ENCODE results near the gene DLGAP1. TPM values are rescaled to one million over a fixed set of nuclear protein-coding genes. Genes with fewer than 3 reads are reported as not detected.

Gene DLGAP1
- total and polyA plus RNA-seq, 2 of the 13 experiments (the other 11 are each of a cell fraction or from before 2014, with no cell fraction given), result 0.01 TPM; not detected in 1

DNA sequence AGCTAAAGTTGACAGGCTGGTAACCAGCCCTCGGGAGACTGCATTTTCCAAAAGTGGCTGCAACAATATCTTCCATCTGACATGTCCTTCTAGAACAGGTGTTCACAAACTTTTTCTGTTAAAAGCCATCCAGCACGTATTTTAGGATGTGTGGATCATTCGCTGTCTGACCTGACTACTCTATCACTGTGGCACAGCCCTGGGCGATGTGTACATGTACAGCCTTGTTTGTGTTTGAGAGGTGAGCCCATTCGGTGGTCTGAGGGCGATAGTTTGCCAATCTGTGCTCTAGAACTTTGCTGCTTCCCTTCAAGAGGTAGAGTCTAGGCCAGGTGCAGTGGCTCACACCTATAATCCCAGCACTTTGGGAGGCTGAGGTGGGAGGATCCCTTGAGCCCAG, 839.0 kb downstream of the DLGAP1 start (continued):
- TF ChIP-seq, protein P1, sequence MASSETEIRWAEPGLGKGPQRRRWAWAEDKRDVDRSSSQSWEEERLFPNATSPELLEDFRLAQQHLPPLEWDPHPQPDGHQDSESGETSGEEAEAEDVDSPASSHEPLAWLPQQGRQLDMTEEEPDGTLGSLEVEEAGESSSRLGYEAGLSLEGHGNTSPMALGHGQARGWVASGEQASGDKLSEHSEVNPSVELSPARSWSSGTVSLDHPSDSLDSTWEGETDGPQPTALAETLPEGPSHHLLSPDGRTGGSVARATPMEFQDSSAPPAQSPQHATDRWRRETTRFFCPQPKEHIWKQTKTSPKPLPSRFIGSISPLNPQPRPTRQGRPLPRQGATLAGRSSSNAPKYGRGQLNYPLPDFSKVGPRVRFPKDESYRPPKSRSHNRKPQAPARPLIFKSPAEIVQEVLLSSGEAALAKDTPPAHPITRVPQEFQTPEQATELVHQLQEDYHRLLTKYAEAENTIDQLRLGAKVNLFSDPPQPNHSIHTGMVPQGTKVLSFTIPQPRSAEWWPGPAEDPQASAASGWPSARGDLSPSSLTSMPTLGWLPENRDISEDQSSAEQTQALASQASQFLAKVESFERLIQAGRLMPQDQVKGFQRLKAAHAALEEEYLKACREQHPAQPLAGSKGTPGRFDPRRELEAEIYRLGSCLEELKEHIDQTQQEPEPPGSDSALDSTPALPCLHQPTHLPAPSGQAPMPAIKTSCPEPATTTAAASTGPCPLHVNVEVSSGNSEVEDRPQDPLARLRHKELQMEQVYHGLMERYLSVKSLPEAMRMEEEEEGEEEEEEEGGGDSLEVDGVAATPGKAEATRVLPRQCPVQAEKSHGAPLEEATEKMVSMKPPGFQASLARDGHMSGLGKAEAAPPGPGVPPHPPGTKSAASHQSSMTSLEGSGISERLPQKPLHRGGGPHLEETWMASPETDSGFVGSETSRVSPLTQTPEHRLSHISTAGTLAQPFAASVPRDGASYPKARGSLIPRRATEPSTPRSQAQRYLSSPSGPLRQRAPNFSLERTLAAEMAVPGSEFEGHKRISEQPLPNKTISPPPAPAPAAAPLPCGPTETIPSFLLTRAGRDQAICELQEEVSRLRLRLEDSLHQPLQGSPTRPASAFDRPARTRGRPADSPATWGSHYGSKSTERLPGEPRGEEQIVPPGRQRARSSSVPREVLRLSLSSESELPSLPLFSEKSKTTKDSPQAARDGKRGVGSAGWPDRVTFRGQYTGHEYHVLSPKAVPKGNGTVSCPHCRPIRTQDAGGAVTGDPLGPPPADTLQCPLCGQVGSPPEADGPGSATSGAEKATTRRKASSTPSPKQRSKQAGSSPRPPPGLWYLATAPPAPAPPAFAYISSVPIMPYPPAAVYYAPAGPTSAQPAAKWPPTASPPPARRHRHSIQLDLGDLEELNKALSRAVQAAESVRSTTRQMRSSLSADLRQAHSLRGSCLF (CRISPR knock-in tag; IDR thresholded peaks at IDR 0.05; ENCODE audit: borderline replicate concordance), result no peak
- no peak for TF ChIP-seq ZNF589 (CRISPR knock-in tag; conservative IDR thresholded peaks at IDR 0.05)
- TF ChIP-seq, protein P2, sequence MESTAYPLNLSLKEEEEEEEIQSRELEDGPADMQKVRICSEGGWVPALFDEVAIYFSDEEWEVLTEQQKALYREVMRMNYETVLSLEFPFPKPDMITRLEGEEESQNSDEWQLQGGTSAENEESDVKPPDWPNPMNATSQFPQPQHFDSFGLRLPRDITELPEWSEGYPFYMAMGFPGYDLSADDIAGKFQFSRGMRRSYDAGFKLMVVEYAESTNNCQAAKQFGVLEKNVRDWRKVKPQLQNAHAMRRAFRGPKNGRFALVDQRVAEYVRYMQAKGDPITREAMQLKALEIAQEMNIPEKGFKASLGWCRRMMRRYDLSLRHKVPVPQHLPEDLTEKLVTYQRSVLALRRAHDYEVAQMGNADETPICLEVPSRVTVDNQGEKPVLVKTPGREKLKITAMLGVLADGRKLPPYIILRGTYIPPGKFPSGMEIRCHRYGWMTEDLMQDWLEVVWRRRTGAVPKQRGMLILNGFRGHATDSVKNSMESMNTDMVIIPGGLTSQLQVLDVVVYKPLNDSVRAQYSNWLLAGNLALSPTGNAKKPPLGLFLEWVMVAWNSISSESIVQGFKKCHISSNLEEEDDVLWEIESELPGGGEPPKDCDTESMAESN (CRISPR knock-in tag; conservative IDR thresholded peaks at IDR 0.05), result no peak
- TF ChIP-seq ZNF878 (CRISPR knock-in tag; IDR thresholded peaks at IDR 0.05), result no peak
- no peak for TF ChIP-seq JUND (CRISPR knock-in tag; IDR thresholded peaks at IDR 0.05)
- TF ChIP-seq KDM5A (IDR thresholded peaks at IDR 0.05; ENCODE audit: borderline replicate concordance, low read length), result no peak
- TF ChIP-seq ZNF34 (CRISPR knock-in tag; IDR thresholded peaks at IDR 0.05; ENCODE audit: borderline replicate concordance), result no peak
- TF ChIP-seq, protein P3, sequence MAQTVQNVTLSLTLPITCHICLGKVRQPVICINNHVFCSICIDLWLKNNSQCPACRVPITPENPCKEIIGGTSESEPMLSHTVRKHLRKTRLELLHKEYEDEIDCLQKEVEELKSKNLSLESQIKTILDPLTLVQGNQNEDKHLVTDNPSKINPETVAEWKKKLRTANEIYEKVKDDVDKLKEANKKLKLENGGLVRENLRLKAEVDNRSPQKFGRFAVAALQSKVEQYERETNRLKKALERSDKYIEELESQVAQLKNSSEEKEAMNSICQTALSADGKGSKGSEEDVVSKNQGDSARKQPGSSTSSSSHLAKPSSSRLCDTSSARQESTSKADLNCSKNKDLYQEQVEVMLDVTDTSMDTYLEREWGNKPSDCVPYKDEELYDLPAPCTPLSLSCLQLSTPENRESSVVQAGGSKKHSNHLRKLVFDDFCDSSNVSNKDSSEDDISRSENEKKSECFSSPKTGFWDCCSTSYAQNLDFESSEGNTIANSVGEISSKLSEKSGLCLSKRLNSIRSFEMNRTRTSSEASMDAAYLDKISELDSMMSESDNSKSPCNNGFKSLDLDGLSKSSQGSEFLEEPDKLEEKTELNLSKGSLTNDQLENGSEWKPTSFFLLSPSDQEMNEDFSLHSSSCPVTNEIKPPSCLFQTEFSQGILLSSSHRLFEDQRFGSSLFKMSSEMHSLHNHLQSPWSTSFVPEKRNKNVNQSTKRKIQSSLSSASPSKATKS (CRISPR knock-in tag; IDR thresholded peaks at IDR 0.05), result no peak

All from HepG2 (cell line).